WERI-Rb-1 (cell line): ENCODE measurements around the gene CDH23.

Experiments used
- DNase-seq: peaks from one replicate; pipeline ENCODE4 v3.0.0-alpha.2; 2020
- H3K27ac ChIP-seq: fragments of 250-450 bp; sonication (Bioruptor Pico); 2 replicates; pipeline ENCODE4 v1.5.1; 2020; ENCODE audit warnings: mild to moderate bottlenecking, moderate library complexity
- H3K27me3 ChIP-seq: fragments of 250-450 bp; sonication (Bioruptor Pico); 2 replicates; pipeline ENCODE4 v1.5.1; 2021; ENCODE audit warnings: mild to moderate bottlenecking, low read depth, moderate library complexity; ENCODE audit not compliant: insufficient read depth, severe bottlenecking
- H3K36me3 ChIP-seq: fragments of 250-450 bp; sonication (Bioruptor Pico); 2 replicates; pipeline ENCODE4 v1.5.1; 2020; ENCODE audit warnings: mild to moderate bottlenecking, moderate library complexity
- H3K4me3 ChIP-seq: 2 replicates; pipeline ENCODE4 v1.5.1; 2011; ENCODE audit warnings: low read depth, mild to moderate bottlenecking, control low read depth, low read length
- H3K9me3 ChIP-seq: fragments of 250-450 bp; sonication (Bioruptor Pico); 2 replicates; pipeline ENCODE4 v1.5.1; 2021; ENCODE audit warnings: mild to moderate bottlenecking, moderate library complexity; ENCODE audit not compliant: severe bottlenecking
- TF ChIP-seq, protein P1 (sequence below): IDR thresholded peaks from 2 replicates; pipeline ENCODE4 v1.5.1; 2011; ENCODE audit warnings: low read depth, mild to moderate bottlenecking, control low read depth, inconsistent platforms, low read length

The CDH23 gene

GRCh38 chr10:71677261-71677660 is 280.5 kb downstream of the CDH23 start:
- Histone ChIP-seq H3K36me3 (peaks cover 74% of the 10 kb centered on the region), H3K9me3 (no peaks in the 10 kb centered on the region), H3K27me3 (no peaks in the 10 kb centered on the region), H3K27ac (no peak overlapping the region), H3K4me3 (no peak overlapping the region)
- DNase-seq: no peak
- TF ChIP-seq, protein P1, sequence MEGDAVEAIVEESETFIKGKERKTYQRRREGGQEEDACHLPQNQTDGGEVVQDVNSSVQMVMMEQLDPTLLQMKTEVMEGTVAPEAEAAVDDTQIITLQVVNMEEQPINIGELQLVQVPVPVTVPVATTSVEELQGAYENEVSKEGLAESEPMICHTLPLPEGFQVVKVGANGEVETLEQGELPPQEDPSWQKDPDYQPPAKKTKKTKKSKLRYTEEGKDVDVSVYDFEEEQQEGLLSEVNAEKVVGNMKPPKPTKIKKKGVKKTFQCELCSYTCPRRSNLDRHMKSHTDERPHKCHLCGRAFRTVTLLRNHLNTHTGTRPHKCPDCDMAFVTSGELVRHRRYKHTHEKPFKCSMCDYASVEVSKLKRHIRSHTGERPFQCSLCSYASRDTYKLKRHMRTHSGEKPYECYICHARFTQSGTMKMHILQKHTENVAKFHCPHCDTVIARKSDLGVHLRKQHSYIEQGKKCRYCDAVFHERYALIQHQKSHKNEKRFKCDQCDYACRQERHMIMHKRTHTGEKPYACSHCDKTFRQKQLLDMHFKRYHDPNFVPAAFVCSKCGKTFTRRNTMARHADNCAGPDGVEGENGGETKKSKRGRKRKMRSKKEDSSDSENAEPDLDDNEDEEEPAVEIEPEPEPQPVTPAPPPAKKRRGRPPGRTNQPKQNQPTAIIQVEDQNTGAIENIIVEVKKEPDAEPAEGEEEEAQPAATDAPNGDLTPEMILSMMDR: no peak

GRCh38 chr10:71678057-71678805 is 281.5 kb downstream of the CDH23 start:
- Histone ChIP-seq H3K36me3 (peaks cover 80% of the 10 kb centered on the region), H3K27ac (no peak overlapping the region), H3K4me3 (no peak overlapping the region), H3K9me3 (no peaks in the 10 kb centered on the region), H3K27me3 (no peaks in the 10 kb centered on the region)
- TF ChIP-seq, protein P1: no peak
- DNase-seq: no peak

DNA sequence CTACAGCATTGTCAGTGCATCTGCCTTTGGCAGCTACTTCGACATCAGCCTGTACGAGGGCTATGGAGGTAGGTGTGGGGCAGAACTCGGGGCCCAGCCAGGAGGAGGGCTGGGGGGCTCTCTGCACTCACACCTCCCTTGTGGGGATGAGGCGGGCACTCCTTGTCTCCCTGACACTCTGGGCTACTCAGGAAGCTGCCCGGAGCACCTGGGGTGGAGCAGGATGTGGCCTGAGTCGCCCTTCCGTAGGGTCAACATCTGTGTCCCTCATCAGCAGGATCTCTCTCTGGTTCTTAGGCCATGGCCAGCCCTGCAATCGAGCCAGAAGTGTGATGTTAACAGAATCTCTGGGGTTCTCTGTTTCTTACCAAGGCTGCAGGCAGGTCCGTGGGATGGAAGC is 282.7 kb downstream of the CDH23 start:
- Histone ChIP-seq H3K4me3 (no peak overlapping the region), H3K9me3 (no peaks in the 10 kb centered on the region), H3K27ac (no peak overlapping the region), H3K36me3 (peaks cover 86% of the 10 kb centered on the region), H3K27me3 (no peaks in the 10 kb centered on the region)
- no peak for DNase-seq
- TF ChIP-seq, protein P1: no peak

- no peaks in the 10 kb centered on the region for H3K9me3 ChIP-seq
- no peak overlapping the region for H3K4me3 ChIP-seq
- H3K27ac ChIP-seq: peak overlapping the region; percentile 53
- DNase-seq: no peak
- H3K36me3 ChIP-seq: peaks cover 74% of the 10 kb centered on the region
- no peaks in the 10 kb centered on the region for H3K27me3 ChIP-seq
- TF ChIP-seq, protein P1: no peak
Observed at GRCh38 chr10:71681977-71682376, 285.3 kb downstream of the CDH23 start.

DNA sequence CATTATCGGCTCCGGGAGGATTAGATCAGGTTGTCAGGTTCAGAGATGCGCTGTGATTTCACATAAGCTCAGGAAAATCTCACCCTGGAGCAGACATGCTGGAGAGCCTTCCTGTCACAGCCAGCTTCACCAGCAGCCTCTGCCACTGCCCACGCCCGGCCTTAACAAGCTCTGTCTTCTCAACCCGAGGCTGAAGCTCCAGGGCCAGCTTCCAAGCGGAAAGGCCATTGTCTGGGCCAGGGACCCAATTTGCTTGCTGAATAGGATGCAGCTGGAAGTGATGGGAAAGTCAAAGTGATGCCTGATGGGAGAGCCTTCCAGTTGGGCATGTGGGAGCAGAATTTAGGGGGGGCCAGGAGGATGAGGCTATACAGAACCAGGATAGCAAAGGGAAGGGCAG is 286.6 kb downstream of the CDH23 start:
- peak; percentile 61 for DNase-seq
- peaks cover 4% of the 10 kb centered on the region for H3K9me3 ChIP-seq
- H3K27me3 ChIP-seq: no peaks in the 10 kb centered on the region

More for the DNA sequence above, 286.6 kb downstream of the CDH23 start:
- Histone ChIP-seq H3K36me3 (peaks cover 73% of the 10 kb centered on the region), H3K4me3 (no peak overlapping the region), H3K27ac (peak overlapping the region; percentile 53)
- TF ChIP-seq, protein P1: no peak
